CD4-positive, alpha-beta T cell treated with Interleukin-12 subunit alpha and Interleukin-12 subunit beta, for 1 hour (primary cell): Measurements from ENCODE around the gene CAPN5.

Source experiments
- DNase-seq: peaks from one replicate; pipeline ENCODE4 v3.0.0-alpha.2; 2020

CAPN5 gene

DNA sequence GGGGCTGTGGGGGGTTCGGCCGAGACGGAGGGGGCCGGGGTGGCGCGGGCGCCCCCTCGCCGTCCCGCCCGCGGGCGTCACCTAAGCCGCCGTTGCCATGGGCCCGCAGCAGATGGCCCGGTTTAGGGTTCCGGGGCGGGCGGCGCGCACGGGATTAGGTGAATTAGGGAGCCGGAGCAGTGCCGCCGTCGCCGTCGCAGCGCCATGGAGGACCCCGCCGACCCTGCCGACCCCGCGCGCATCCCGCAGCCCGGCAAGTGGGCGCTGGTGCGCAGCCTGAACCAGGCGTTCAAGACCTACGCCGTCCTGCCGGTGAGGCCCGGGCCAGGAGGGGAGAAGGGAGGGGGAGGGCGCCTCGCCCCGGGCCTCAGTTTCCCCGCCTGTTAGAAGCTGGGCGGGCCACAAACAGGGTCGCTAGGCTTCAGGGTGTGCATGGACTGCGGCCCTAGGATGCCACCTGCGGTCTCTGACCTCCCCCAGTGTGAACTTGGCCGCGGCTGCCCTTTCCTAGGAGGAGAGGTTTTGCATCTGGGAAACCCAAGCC is 71.4 kb downstream of the CAPN5 start:
- DNase-seq = no peak

- no peak for DNase-seq
Measured at GRCh38 chr11:77139201-77139600, 72.4 kb downstream of the CAPN5 start.

GRCh38 chr11:77140231-77140851 is 73.6 kb downstream of the CAPN5 start:
- no peak for DNase-seq

DNA sequence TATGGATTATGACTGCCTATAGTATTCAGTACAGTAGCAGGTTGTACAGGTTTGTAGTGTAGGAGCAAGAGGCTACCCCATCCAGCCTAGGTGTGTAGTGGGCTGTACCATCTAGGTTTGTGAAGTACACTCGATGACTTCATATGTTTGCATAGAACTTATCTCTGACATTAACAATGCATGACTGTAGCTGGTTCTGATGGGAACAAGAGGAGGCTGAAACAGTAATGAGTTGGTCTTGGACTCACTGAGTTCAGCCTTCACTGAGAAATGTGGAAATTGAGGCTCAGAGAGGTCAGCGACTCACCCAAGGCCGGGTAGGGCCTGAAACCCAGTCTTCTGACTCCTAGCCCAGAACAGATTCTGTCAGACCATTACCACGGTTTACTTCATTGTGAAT is 74.3 kb downstream of the CAPN5 start:
- no peak for DNase-seq

GRCh38 chr11:77141475-77141874 is 74.7 kb downstream of the CAPN5 start:
- DNase-seq = no peak

DNA sequence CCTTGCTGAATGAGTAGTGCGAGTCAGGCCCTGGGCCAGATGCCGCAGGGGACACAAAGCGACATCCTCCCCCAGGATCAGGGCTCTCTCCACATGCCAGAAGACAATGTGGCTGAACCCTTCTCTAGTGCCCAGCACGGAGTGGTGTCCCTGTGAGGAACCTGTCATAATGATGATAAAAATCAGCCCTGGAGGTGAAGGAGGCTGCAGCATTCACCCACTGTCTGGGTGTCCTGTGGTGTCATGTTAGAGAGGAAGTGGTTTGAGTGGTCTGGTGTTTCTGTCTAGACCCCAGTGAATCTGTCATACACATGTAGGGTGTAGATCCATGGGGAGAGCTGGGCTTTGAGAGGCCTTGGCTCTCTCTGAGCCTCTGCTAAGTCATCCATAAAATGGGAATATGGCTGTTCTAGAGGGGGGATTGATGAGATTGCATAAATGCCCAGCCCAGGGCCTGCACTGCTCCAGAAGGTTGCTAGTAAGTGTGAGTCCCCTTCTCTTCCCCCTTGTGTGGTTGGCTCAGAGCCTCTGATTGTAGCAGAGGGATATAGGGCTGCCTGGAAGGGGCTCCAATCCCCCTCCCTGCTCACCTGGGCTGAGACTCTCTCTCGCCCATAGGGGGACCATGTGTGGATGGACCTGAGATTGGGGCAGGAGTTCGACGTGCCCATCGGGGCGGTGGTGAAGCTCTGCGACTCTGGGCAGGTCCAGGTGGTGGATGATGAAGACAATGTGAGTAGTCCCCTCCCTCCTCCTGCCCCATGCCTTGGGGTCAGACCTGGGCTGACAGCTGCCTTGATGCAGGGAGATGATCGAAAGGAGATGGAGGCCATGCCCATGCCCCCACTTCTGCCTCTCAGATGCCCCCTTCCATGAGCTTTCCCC is 75.6 kb downstream of the CAPN5 start:
- DNase-seq = peak; percentile 18

- DNase-seq = no peak
Measured at GRCh38 chr11:77143405-77144020, 76.7 kb downstream of the CAPN5 start.

- no peak for DNase-seq
Measured at GRCh38 chr11:77144196-77144856, 77.6 kb downstream of the CAPN5 start.

DNA sequence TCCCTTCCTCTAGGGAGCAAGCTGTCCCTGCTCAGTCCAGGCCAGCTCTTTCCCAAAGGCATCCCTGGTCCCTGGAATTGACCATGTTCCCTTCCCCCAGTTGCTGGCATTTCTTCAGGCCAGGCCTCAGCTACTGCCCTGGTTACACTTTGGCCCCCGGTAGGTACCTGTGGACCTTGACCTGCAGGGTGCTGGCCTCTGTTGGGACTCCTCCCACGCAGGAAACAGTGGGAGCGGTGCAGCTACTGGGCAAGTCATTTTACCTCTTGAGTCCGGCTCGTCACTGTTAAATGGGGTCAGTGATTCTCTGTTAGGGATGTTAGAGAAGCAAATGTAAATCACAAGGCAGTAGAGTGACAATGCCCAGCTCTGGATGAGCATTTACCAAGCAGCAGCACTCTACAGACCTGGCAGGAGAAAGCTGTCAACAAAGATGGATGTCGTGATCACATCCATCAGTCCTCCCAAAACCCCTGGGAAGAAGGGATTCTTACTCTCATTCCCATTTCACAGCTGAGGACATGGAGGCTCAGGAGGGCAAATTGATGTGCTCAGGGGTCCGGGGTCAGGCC is 78.2 kb downstream of the CAPN5 start:
- DNase-seq = no peak

DNA sequence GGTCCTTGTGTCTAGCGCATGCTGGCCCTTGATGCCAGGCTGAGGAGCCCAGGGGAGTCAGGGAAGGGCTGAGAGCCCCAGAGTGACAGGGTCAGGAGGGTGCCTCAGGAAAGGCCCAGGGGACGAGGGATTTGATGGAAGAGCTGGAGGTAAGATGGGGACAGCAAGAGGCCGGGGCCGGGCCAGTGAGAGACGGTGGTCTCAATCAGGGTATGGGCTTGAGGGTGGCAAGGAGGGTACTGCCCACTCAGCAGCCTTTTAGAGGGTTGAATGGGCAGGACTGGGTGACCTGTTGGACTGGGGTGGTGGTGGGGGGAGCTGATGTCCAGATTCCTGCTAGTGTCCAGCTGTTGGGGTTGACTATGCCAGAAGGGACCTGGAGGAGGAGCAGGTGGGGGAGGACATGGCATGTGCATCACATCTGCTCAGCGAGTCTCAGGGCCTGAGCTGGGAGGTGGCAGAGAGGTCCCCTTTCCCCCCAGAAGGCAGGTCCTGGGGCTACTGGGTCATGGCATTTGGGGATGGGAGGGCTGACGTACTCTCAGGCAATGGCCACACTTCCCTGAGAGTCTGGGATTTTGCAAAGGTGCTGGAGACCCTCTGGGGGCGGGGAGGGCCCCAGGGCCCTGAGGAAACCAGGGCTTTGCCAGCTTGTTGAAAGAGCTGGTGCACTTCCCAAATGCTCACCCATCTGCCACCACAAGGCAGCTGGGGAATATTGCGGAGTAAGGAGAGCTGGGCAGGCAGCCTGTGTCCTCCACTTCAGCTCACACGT is 79.7 kb downstream of the CAPN5 start:
- DNase-seq = no peak

DNA sequence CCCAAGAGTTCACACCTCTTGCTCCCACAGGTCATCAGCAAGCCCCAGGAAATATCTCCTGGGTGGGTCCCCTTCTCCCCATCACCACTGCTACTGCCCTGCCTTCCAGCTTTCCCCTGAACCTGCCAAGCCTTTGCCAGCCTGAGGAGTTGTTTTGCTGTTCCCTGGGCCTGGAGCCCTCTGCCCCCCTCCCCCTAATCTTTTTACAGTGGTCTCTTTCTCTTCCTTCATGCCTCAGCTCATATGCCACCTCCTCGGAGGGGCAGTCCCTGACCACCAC is 80.2 kb downstream of the CAPN5 start:
- no peak for DNase-seq

DNA sequence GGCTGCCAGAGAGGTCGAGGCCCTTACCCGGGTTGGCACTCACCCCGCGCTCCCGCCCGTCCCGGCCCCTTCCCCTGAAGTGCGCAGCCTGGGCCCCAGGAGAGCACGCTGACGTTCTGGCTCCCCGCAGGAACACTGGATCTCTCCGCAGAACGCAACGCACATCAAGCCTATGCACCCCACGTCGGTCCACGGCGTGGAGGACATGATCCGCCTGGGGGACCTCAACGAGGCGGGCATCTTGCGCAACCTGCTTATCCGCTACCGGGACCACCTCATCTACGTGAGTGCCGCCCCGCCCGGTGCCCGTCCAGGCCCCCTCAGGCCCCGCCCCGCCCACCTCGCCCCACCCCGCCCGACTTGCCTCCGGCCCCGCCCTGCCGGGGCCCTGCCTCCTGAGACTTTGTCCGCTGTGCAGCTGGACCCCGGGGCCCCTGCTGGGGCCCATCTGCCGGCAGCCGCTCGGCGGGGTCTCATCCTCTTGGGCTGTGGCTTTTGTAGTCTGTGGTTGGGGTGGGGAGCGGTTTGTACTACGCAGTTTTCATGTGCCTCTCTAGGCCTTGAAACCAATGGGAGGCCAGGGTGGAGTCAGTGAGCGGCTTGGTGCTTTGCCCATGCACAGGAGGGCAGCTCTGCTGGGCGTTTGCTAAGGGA is 81.0 kb downstream of the CAPN5 start:
- peak; percentile 37 for DNase-seq

DNA sequence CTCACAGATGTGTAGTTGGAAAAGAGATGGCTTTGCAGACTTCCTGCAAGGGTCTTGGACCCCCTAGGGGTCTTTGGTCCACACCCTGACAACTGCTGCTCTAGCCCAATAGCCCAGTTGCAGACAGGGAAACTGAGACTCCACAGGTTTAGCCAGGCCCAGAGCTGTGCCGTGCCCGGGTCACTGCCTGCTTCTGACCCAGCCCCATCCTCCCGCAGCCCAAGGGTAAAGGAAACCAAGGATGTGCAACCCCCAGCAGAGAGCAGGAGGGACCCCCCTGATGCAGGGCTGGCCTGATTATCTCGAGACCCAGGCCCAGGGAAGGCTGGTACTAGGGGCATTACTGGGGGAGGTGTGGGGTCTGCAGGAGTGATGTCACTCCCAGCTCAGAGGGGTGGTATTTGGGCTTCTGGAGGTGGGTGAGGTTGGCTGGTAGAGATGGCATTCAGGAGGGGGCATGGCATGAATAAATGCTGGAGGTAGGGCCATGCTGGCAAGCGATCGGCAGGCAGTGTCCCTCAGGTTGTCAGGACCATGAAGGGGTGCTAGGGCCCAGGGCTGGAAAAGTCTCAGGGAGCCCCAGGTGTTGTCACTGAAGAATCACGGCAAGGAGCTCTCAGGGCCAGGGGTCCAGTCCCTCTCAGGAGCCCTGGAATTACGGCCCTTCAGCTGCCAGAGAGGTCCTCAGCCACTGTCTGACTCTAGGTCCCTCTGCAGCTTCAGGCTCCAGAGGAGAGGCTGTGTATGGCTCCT is 82.4 kb downstream of the CAPN5 start:
- DNase-seq = no peak

DNA sequence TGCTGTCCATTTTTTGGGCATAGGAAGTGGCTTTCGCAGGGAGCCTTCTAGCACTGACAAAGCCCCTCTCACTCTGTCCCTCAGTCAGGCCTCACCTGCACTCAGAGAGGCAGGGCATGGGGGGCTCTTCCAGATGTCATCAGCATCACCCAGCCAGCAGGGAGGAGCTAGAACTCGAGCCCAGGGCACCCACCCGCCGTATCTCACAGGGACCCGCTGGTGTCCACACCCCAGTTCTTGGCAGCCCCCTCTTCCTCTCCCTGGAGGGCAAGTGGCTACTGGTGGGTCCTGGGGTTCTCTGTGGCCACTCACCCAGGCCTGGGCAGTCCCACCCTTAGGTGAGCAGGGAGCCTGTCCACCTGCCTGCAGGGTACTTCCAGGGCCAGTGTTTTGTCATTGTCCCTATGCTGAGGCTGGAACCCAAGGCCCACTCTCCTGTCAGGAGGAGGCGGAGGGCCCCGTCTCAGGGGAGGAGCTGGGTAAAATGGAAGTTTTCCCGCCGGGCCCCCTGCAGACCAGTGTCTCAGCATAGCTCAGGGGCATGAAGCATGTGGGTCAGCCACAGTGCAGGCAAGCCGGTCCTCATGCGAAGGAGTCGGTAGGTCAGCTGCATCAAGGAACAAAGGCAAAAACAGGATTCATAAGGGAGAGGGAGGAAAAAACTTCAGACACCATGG is 83.1 kb downstream of the CAPN5 start:
- DNase-seq = no peak

DNA sequence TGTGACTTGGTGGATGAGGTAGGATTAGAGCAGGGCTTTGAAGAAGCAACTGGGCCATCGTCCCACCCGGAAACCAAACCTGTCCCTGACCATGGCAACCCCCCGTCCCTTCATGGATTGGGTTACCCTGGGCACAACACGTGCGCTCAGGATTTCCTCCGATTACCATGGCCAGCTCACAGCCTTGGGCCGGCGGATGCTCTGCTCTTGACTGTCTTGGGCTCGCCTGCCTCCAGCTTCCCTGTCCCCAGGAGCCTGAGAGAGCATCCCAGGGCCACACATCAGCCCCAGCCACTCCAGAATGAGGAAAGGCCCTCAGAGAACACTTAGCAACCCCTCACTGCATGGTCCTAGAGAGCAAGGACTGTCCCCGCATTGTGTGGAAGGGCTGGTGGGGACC is 84.1 kb downstream of the CAPN5 start:
- DNase-seq = no peak

- DNase-seq = peak; percentile 39
Measured at GRCh38 chr11:77151804-77152509, 85.2 kb downstream of the CAPN5 start.

DNA sequence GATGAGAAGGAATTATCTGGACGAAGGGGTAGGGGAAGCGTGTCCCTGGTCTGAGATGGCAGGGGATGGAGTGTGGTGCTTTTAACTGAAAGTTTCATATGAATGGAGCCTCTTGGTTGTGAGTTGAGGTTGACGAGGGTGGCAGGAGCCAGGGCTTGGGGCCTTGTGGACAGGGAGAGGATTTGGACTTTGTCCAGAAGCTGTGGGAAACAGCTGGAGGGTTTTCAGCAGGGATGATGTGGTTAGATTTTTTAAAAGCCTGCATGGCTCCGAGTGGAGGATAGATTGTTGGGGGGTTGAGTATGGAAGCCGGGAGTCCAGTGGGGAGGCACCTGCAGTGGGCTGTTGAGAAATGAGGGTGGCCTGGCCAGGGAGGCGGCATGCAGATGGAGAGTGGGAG is 86.1 kb downstream of the CAPN5 start:
- DNase-seq = no peak

- DNase-seq = no peak
Measured at GRCh38 chr11:77153276-77154185, 86.8 kb downstream of the CAPN5 start.
